ENCODE data around the gene IGF2BP2.

The IGF2BP2 gene

GRCh38 chr3:185693985-185694653, 130.7 kb downstream of the IGF2BP2 start:
- Histone ChIP-seq H3F3A (ENCODE audit: insufficient read depth, low read length) (no peaks in the 10 kb centered on the region), H3K27me3 (replicated peaks; ENCODE audit: insufficient read depth, low read length) (no peaks in the 10 kb centered on the region), H3K9ac (ENCODE audit: low read length) (no peak overlapping the region), H2AFZ (ENCODE audit: low read length) (no peak overlapping the region), H3K36me3 (replicated peaks; ENCODE audit: insufficient read depth, low read length) (no peaks in the 10 kb centered on the region), H3K79me2 (ENCODE audit: low read length) (no peaks in the 10 kb centered on the region), H3K4me3 (ENCODE audit: low read length) (no peak overlapping the region), H3K4me2 (ENCODE audit: low read depth, low read length) (no peak overlapping the region), H3K27ac (ENCODE audit: low read length) (no peak overlapping the region), H4K20me1 (ENCODE audit: insufficient read depth, low read length) (no peaks in the 10 kb centered on the region), H3K9me3 (replicated peaks; ENCODE audit: insufficient read depth, low read length) (no peaks in the 10 kb centered on the region), H3K9me2 (replicated peaks; ENCODE audit: insufficient read depth, low read length) (no peaks in the 10 kb centered on the region), H3K4me1 (ENCODE audit: low read length) (no peaks in the 10 kb centered on the region)
- TF ChIP-seq EZH2phosphoT487 (IDR thresholded peaks at IDR 0.05; ENCODE audit: low read length), result no peak
- no peak for TF ChIP-seq EZH2 (optimal IDR thresholded peaks at IDR 0.05; ENCODE audit: low read depth, low read length)
- TF ChIP-seq CTCF (IDR thresholded peaks at IDR 0.05; ENCODE audit: low read length), result no peak
- no peak for DNase-seq

DNA sequence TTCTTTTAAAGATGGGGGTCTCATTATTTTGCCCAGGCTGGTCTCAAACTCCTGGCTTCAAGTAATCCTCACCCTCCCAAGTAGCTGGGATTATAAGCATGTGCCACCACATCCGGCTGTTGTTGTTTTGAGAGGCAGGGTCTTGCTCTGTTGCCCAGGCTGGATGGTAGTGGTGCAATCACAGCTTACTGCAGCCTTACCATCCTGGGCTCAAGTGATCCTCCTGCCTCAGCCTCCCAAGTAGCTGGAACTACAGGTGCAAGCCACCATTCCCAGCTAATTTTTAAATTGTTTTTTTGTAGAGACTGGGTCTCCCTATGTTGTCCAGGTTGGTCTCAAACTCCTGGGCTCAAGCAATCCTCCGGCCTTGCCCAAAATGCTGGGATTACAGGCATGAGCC, 133.2 kb downstream of the IGF2BP2 start:
- Histone ChIP-seq H3K27ac (ENCODE audit: low read length) (no peak overlapping the region), H3K4me1 (ENCODE audit: low read length) (no peaks in the 10 kb centered on the region), H3K9ac (ENCODE audit: low read length) (no peak overlapping the region), H2AFZ (ENCODE audit: low read length) (no peak overlapping the region), H3K4me2 (ENCODE audit: low read depth, low read length) (no peak overlapping the region), H3F3A (ENCODE audit: insufficient read depth, low read length) (no peaks in the 10 kb centered on the region), H3K9me3 (replicated peaks; ENCODE audit: insufficient read depth, low read length) (no peaks in the 10 kb centered on the region), H3K79me2 (ENCODE audit: low read length) (no peaks in the 10 kb centered on the region), H3K4me3 (ENCODE audit: low read length) (no peak overlapping the region), H3K36me3 (replicated peaks; ENCODE audit: insufficient read depth, low read length) (no peaks in the 10 kb centered on the region), H3K9me2 (replicated peaks; ENCODE audit: insufficient read depth, low read length) (no peaks in the 10 kb centered on the region), H3K27me3 (replicated peaks; ENCODE audit: insufficient read depth, low read length) (no peaks in the 10 kb centered on the region), H4K20me1 (ENCODE audit: insufficient read depth, low read length) (no peaks in the 10 kb centered on the region)
- DNase-seq, result no peak
- TF ChIP-seq EZH2 (optimal IDR thresholded peaks at IDR 0.05; ENCODE audit: low read depth, low read length), result no peak
- TF ChIP-seq CTCF (IDR thresholded peaks at IDR 0.05; ENCODE audit: low read length), result no peak
- no peak for TF ChIP-seq EZH2phosphoT487 (IDR thresholded peaks at IDR 0.05; ENCODE audit: low read length)

DNA sequence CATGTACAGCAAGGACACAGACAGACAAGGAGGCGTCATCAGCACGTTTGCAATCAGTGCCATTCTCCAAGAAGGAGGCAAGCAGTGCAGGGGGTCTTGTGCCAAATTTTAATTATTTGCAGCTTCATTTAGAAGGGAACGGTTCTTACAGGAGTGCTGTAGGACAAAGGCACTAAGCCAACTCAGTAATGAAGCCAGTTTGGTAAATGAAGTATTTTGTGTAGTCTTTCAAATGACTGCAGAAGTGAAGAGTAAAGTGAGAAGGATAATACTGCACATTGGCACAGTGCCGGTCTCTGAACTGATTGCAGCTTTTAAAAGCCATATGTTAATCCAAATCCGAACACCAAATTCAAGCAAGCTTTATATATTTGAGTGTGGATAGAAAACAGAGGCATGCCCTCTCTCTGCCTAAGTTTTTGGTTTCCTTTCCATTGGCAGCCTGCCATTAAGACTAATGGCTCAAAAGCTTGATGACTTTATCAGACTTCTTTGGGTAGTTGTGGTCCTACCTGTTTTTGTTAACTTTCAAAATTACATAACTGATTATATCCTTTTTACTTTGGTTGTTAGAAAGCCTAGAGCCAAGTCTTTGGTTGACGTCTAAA, 137.5 kb downstream of the IGF2BP2 start:
- Histone ChIP-seq H3K4me2 (ENCODE audit: low read depth, low read length) (no peak overlapping the region), H3K9me2 (replicated peaks; ENCODE audit: insufficient read depth, low read length) (no peaks in the 10 kb centered on the region), H3K4me1 (ENCODE audit: low read length) (no peaks in the 10 kb centered on the region), H3K79me2 (ENCODE audit: low read length) (no peaks in the 10 kb centered on the region), H3K9ac (ENCODE audit: low read length) (no peak overlapping the region), H3K4me3 (ENCODE audit: low read length) (no peak overlapping the region), H4K20me1 (ENCODE audit: insufficient read depth, low read length) (no peaks in the 10 kb centered on the region), H3K36me3 (replicated peaks; ENCODE audit: insufficient read depth, low read length) (no peaks in the 10 kb centered on the region), H3F3A (ENCODE audit: insufficient read depth, low read length) (no peaks in the 10 kb centered on the region), H2AFZ (ENCODE audit: low read length) (no peak overlapping the region), H3K27me3 (replicated peaks; ENCODE audit: insufficient read depth, low read length) (no peaks in the 10 kb centered on the region), H3K9me3 (replicated peaks; ENCODE audit: insufficient read depth, low read length) (no peaks in the 10 kb centered on the region), H3K27ac (ENCODE audit: low read length) (no peak overlapping the region)
- no peak for DNase-seq
- TF ChIP-seq EZH2phosphoT487 (IDR thresholded peaks at IDR 0.05; ENCODE audit: low read length), result no peak
- no peak for TF ChIP-seq CTCF (IDR thresholded peaks at IDR 0.05; ENCODE audit: low read length)
- TF ChIP-seq EZH2 (optimal IDR thresholded peaks at IDR 0.05; ENCODE audit: low read depth, low read length), result no peak

Data from MM.1S (cell line).